HG02973 (cell line): ENCODE measurements around the gene P2RY6.

ENCODE experiments used
- ATAC-seq: cut with Tn5 transposase; IDR thresholded peaks from one replicate; pipeline ENCODE4 v1.9.1; 2021; ENCODE audit warnings: moderate library complexity; ENCODE audit not compliant: unreplicated experiment

Gene P2RY6

DNA sequence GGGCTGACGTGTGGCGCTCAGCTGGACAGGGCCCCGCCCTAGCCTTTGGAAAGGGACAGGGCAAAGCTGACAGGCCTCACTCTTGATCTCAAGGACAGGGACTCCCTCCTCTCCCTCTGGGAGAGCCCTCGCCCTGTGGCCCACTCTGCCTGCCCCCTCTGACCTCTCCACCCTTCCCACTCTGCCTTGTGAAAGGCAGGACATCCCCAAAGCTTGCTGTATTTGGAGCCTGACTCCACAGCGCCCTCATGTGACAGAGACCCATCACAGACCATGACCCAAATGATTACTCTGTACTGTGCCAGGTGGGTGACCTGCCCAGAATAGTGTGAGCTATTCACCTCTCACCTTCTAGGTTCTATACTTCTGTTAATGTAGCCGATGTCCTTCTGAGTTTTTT, 35.3 kb upstream of the P2RY6 start:
- no peak for ATAC-seq

- ATAC-seq, result no peak
Measured at GRCh38 chr11:73237471-73238290, 34.5 kb upstream of the P2RY6 start.

- ATAC-seq, result no peak
Measured at GRCh38 chr11:73239111-73239521, 33.0 kb upstream of the P2RY6 start.

DNA sequence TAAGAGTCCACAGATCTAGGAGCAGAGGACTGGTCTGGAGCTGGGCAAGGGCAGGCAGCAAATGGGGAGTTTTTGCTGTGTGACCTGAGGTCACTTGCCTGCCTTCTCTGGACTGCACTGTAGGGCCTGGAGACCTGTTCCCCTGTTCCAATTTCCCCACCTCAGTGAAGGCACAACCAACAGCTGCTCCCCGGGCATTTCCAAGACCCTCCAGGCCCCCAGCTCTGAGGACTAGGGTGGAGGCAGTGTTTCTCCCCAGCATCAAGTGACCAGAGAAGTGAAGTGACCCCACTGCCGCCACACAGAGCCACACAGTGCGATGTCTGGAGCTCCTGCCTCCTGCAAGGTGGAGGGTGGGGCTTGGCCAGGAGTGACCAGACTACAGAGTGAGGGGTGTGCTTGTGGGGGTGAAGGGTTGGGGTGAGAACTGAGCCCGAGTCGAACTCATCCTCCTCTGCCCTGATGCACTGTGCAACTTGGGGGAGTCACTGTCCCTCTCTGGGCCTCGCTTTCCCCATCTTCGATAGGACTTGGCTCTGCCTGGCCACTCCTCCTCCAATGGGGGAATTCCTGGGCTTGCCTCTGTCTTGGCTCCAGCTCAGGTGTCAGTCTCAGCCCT, 32.5 kb upstream of the P2RY6 start:
- ATAC-seq, result no peak

- no peak for ATAC-seq
Measured at GRCh38 chr11:73240190-73240781, 31.9 kb upstream of the P2RY6 start.

DNA sequence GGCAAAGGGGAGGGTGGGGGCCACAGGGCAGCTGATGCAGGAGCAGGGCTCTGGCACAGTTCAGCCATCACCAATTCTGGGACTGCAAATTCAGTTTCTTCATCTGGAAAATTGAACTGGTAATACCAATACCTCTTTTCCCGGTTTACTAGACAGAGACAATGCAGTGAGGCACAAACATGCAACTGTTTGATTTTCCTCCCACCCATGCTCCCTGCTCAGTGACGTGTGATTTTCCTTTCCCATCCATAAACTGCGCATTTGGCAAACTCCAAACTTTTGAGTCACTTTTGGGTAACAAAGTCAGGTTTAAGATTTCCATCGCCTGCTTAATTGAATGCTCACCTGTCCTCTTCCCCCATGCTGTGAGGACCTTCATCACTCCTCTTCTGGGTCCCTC, 30.8 kb upstream of the P2RY6 start:
- ATAC-seq, result no peak

DNA sequence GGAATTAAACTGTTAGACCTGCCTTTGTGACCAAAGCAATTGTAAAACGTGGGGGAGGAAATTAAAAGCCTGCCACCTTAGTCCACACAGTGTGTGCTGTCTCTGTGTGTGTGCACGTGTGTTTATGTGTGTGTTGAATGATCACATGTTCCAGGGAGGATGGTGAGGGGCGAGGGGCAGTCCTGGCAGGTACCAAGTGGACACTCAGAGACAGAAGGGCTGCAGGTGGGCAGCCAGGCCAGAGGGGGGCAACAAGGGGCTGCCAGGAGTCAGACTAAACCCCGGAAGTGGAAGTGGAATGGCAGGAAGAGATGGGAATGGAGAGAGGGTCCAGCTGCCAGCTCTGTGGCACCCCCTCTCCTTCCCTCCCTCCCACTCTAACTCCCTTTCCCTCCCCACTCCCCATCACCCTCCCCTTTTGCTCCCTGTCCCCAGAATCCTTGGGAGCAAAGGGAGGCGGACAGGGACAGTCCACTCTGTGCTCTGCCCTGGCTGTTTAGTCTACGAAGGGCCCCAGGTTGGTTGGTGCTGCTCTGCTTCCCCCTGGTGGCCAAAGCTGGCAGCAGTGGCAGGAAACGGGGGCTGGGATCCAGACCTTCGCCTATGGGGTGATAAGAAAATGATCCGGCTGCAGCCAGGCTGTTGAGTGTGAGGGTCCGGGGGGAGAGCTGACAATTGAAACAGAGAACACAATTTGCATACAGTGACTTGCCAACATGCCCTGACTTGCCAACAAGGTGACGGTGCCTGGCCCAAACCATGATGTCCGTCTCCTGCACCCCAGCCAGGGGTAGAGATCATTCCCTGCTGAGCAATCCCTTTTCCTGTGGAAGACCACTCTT, 29.7 kb upstream of the P2RY6 start:
- no peak for ATAC-seq

DNA sequence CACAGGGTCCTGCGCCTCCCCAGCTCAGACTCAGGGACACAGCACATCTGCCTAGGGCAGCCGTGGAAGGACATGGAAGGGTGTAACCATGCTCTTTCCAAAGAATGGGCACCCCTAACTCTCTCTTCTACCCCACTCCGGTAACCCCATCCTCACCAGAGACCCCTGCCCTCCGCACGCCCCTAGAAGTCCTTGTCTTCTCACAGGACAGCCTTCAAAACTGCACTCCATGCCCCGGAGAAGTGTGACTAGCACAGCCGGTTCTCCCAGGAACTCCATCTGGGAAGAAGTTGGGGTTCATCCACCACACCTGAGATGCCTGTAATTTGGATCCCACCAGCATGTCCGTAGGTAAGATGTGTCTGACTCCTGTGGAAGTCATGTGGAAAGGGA, 29.0 kb upstream of the P2RY6 start:
- no peak for ATAC-seq

DNA sequence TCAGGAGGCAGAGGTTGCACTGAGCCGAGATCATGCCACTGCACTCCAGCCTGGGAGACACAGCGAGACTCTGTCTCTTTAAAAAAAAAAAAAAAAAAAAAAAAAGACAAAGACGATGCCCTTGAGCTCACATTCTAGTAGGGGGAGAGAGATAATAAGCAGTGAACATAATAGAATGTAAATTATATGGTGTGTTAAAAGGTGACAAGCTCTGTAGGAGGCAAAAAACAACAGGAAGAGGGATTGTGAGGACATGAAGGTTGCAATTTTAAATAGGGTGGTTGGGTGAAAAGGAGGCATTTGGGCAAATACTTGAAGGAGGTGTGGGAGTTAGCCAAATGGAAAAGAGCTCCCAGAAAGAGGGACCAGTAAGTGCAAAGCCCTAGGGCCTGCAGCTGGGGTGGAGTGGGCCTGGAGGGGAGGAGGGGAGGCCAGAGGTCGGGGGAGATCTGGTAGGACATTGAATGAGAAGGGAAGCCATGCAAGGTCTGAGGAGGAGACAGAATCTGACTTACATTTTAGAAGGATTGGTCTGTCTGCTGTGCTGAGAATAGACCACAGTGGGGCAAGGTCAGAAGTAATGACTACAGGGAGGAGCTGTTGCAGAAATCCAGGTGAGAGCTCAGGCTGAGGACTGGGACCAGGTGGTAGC, 27.4 kb upstream of the P2RY6 start:
- ATAC-seq, result no peak

- ATAC-seq, result no peak
Measured at GRCh38 chr11:73245461-73245860, 26.7 kb upstream of the P2RY6 start.

DNA sequence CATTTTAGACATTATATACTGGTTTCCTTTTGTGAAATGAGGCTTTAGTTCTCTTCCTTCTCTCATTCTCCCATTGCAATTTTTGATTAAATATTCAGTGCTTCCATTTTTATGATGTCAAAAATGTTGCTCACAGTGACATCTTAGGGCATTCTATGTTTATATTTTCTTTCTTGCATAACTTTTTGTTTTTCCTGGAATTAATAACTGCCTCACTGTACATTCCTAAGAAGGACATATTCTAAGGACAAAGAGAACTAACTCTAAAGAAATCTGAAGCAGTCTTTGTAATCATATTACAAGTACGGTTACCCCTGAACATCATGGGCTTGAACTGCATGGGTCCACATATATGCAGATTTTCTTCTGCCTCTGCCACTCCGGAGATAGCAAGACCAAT, 25.8 kb upstream of the P2RY6 start:
- no peak for ATAC-seq

DNA sequence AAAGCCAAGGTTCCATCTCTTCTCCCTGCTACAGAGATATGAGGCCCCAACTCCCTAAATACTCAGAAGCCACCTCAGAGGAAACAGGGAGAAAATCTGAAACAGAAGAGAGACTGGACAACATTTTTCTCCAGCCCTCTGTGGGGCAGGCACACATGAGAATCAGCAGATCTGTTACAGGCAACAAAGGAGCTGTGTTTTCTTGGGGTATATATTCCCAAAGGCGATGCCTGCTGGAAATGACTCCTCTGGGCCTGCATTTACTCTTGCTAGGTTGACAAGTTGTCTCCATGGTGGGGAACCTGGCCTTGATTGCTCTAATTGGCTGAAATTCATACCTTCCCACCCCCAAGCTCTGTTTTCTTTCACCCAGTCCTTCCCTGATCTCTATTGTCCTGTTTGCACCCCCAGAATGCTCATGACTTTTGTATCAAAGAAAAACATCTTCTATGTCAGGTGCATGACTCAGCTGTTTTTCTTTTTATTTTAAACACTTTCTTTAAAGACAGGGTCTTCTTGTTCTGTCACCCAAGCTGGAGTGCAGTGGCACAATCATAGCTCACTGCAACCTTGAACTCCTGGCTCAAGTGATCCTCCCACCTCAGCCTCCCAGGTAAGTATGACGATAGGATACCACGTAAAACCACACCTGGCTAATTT, 23.5 kb upstream of the P2RY6 start:
- ATAC-seq, result no peak

- ATAC-seq, result no peak
Measured at GRCh38 chr11:73249304-73249703, 22.8 kb upstream of the P2RY6 start.

- ATAC-seq, result no peak
Measured at GRCh38 chr11:73249853-73250783, 22.0 kb upstream of the P2RY6 start.

- ATAC-seq, result no peak
Measured at GRCh38 chr11:73252577-73253191, 19.5 kb upstream of the P2RY6 start.

DNA sequence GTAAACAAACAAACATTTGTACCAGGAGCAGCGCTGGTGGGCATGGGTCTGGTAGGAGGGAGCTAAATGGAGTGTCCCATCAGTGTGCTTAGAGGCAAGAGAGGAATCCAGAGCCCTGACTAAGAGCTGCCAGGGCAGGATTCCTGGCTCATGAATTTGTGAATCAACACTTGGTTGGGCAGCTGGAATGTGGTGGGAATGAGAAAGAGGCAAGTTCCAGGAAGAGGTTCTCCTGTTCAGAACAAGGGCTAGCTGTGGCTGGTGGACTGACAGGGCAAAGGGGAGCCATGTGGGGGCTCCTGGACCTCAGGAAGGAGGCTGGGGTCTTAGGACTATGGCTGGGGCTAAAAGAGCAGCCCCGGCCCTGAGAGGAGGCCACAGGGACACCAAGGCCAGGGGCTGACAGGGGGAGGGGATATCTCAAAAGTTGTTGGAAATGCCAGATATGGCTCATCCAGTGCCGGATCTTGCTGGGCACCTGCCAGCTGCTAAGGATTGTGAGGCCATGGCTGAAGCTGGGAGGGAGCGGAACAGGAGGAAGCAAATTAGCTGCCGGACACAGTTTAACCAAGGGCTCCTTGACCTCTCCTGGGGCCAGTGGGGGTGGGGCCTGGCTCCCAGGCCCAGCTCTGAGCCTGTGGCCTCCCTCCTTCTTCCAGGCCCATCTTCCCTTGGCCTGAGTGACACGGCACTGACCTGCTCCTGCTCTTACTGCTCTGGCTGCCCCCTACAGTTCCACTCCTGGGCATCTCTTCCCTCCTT, 14.6 kb upstream of the P2RY6 start:
- no peak for ATAC-seq

- no peak for ATAC-seq
Measured at GRCh38 chr11:73258104-73259035, 13.8 kb upstream of the P2RY6 start.
